Stimulated activated memory B cell treated with anti-CD40 and anti-IgM and Interleukin-4, amounts not matched to agents 10 μg/mL and 1 μg/mL and 100 μg/mL, for 72 hours (primary cell): Measurements from ENCODE around the gene USP38.
"Not testable (repeated sequence)": the region's sequence is repeated elsewhere in the genome, so short reads cannot be mapped to it uniquely, and the experiment has no call there.

Experiments
- ATAC-seq: fragments of 150-1000 bp; cut with Tn5 transposase; 2 replicates; pipeline ENCODE4 v1.10.0; 2021
- H3K27ac Mint-ChIP-seq: one replicate; pipeline ENCODE4 v1.8.0; 2022; ENCODE audit warnings: mild to moderate bottlenecking, mixed read lengths
- H3K27me3 Mint-ChIP-seq: one replicate; pipeline ENCODE4 v1.8.0; 2022; ENCODE audit warnings: mixed read lengths
- H3K36me3 Mint-ChIP-seq: one replicate; pipeline ENCODE4 v1.8.0; 2022; ENCODE audit warnings: mixed read lengths
- H3K4me1 Mint-ChIP-seq: one replicate; pipeline ENCODE4 v1.8.0; 2022; ENCODE audit warnings: mixed read lengths
- H3K4me3 Mint-ChIP-seq: one replicate; pipeline ENCODE4 v1.8.0; 2022; ENCODE audit warnings: mild to moderate bottlenecking, moderate library complexity, mixed read lengths
- H3K9me3 Mint-ChIP-seq: one replicate; pipeline ENCODE4 v1.8.0; 2022; ENCODE audit warnings: mixed read lengths

Gene USP38

DNA sequence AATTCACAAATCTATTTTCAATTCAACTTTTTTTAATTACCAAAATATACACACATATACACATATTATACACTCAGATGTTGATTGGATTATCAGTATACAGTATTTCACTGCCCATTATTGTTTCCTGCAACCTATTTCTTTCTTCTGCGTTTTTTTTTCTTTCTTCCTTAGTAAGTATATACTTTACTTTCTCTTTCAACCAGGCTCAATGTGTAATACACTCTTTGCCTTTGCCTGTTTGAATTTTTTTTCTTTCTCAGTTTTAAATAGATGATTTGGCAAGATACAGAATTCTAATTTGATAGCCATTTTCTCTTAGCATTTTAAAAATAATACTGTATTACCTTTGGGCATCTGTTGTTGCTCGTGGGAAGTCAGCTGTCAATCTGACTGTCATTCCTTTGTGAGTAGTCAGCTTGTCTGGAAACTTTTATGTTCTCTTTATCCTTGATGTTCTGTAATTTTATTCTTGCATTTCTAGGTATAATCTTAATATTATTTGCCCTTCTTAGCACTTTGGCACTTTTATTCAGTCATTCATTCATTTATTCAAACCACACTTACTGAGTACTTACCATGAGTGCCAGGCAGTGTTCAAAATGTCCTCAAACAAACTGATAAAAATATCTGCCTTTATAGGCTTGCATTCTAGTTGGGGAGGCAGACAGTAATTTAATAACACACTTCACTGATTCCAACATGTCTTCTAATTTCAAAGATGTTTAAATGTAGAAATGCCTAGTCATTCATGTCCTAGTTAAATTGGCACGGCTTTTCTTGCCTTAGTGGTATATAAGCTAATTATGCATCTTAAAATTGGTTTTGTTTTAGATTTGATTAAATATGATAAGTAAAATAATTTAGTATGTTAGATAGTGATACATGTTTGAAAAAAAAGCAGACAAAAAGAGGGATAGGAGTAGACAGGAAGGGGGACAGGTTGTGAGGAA lies 3.7 kb downstream of the USP38 start:
- H3K4me3 Mint-ChIP-seq: peak overlapping the region; percentile 100
- H3K9me3 Mint-ChIP-seq: no peaks in the 10 kb centered on the region
- no peaks in the 10 kb centered on the region for H3K27me3 Mint-ChIP-seq
- H3K4me1 Mint-ChIP-seq: peaks cover 63% of the 10 kb centered on the region
- H3K36me3 Mint-ChIP-seq: peaks cover 49% of the 10 kb centered on the region
- no peak for ATAC-seq
- H3K27ac Mint-ChIP-seq: peak overlapping the region; percentile 88

DNA sequence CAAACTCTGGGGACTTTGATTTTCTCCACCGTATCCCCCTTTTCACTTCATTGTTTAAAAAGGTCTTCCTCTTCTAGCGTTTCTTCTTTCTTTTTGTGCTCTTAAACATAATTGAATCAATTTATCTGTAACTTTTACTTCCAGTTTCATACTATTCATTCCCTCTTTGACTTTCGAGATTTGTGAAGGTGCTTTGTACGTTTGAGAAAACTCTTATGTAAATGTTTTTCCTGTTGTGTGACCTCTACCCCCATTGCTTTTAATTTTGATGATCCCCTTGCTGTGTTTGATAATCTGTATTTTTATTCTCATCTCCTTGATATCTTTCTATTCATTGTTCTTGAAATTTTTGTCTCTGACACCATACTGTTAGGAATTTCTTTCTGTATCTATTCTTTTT lies 4.8 kb downstream of the USP38 start:
- Mint-ChIP-seq H3K36me3 (peaks cover 51% of the 10 kb centered on the region), H3K27ac (peak overlapping the region; percentile 88), H3K4me3 (peak overlapping the region; percentile 66), H3K9me3 (no peaks in the 10 kb centered on the region), H3K27me3 (no peaks in the 10 kb centered on the region), H3K4me1 (peaks cover 60% of the 10 kb centered on the region)
- no peak for ATAC-seq

DNA sequence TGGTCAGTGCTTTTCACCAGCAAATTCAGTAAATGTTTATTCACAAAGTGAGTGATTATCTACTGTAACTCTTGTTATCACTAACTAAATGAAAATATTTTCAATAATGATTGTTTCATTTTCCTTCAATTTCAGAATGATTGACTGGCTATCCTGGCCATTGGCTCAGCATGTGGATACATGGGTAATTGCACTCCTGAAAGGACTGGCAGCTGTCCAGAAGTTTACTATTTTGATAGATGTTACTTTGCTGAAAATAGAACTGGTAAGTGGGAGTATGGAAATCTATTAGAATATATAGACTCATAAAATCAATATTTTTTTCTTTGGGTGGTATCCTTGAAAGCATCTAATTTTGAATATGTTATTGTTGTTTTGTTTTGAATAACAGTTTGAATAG lies 10.9 kb downstream of the USP38 start:
- Mint-ChIP-seq H3K27me3 (no peaks in the 10 kb centered on the region), H3K9me3 (no peaks in the 10 kb centered on the region), H3K36me3 (peaks cover 63% of the 10 kb centered on the region), H3K4me1 (peaks cover 38% of the 10 kb centered on the region), H3K4me3 (no peak overlapping the region), H3K27ac (no peak overlapping the region)
- ATAC-seq: no peak

DNA sequence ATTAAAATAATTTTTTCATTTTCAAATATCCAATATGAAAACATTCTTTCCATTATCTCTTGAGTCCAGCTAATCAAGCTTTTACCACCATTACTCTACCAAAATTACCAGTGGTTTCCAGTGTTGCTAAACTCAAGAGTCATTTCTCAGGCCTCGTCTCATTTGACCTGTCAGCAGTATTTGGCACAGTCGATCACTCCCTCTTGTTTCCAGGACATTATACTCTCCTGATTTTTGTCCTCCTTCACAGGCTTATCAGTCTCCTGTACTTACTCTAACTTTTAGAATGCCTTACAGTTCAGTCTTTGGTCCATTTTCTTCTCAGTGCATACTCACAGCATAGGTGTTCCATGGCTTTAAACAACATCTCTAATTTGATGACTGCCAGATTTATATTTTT lies 11.6 kb downstream of the USP38 start:
- no peaks in the 10 kb centered on the region for H3K9me3 Mint-ChIP-seq
- peaks cover 36% of the 10 kb centered on the region for H3K4me1 Mint-ChIP-seq
- peaks cover 61% of the 10 kb centered on the region for H3K36me3 Mint-ChIP-seq
- H3K27ac Mint-ChIP-seq: no peak overlapping the region
- no peak for ATAC-seq
- no peaks in the 10 kb centered on the region for H3K27me3 Mint-ChIP-seq
- H3K4me3 Mint-ChIP-seq: no peak overlapping the region

DNA sequence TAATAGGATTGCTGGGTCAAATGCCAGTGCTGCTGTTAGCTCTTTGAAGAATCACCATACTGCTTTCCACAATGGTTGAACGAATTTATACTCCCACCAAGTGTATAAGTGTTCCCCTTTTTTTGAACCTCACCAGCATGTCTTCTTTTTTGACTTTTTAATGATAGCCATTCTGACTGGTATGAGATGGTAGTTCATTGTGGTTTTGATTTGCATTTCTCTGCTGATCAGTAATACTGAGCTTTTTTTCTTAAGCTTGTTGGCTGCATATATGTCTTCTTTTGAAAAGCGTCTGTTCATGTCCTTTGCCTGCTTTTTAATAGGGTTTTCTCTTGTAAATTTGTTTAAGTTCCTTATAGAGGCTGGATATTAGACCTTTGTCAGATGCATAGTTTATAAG lies 14.8 kb downstream of the USP38 start:
- Mint-ChIP-seq H3K4me3 (no peak overlapping the region), H3K9me3 (no peaks in the 10 kb centered on the region), H3K36me3 (peaks cover 58% of the 10 kb centered on the region), H3K27me3 (no peaks in the 10 kb centered on the region), H3K27ac (no peak overlapping the region), H3K4me1 (peaks cover 30% of the 10 kb centered on the region)
- no peak for ATAC-seq

DNA sequence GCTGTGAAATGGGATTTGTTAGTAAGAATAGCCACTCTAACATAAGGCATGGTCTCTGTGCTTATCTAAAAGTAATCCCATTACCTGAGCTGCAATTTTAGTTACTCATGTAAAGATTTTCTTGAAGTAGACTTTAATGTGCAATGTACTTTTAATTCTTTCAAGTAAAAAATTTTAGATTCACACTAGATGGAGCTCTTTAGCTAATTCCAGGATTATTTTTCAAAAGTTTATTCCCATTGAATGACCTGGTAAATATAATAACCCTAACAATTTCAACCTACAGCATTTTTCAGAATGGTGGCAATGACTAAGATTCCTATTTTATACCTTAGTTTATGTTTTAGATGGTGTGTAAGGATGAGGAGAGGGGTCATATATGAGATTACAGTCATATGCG lies 18.1 kb downstream of the USP38 start:
- peaks cover 65% of the 10 kb centered on the region for H3K36me3 Mint-ChIP-seq

DNA sequence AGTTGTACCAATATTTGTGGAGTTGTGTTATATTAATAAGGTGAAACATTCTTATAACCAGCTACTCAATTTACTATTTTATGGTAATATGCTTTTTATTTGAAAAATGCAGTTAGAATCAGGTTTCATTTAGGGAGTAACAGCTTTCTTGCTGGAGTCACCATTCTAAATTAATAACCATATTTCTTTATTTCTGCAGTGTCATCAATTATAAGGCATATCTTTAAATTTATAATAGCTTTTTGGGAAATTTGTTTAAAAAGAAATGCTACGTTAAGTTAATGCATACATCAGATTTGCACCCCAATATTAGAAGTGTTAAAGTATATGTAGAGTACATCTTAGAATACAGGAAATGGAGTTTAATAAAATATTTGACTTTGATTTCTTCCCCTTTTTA lies 18.9 kb downstream of the USP38 start:
- H3K27ac Mint-ChIP-seq: no peak overlapping the region
- no peaks in the 10 kb centered on the region for H3K9me3 Mint-ChIP-seq
- peaks cover 19% of the 10 kb centered on the region for H3K4me1 Mint-ChIP-seq
- peaks cover 62% of the 10 kb centered on the region for H3K36me3 Mint-ChIP-seq
- ATAC-seq: no peak
- H3K27me3 Mint-ChIP-seq: no peaks in the 10 kb centered on the region
- H3K4me3 Mint-ChIP-seq: no peak overlapping the region

More for the DNA sequence above, 18.1 kb downstream of the USP38 start:
- no peak overlapping the region for H3K4me3 Mint-ChIP-seq
- H3K4me1 Mint-ChIP-seq: peaks cover 19% of the 10 kb centered on the region
- no peaks in the 10 kb centered on the region for H3K27me3 Mint-ChIP-seq
- no peaks in the 10 kb centered on the region for H3K9me3 Mint-ChIP-seq
- no peak overlapping the region for H3K27ac Mint-ChIP-seq
- no peak for ATAC-seq

DNA sequence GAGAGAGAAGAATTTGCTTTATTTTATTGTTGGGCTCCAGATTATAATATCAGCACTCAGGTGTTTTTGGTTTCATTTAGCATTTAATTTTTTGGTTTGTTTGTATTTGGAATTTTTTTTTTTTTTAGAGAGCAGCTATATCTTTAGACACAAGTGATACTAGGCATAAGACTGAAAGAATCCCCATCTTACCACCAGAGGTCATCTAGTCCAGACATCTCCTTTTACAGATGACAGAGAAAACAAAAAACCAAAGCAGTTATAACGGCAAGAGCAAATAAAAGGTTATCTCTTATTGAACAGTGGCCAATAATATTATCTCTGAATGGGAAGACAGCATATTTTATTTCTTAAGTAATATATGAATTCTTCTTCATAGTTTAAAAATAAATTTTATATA lies 22.8 kb downstream of the USP38 start:
- Mint-ChIP-seq H3K4me3 (no peak overlapping the region), H3K4me1 (no peaks in the 10 kb centered on the region), H3K27ac (no peak overlapping the region), H3K9me3 (no peaks in the 10 kb centered on the region), H3K27me3 (no peaks in the 10 kb centered on the region), H3K36me3 (peaks cover 37% of the 10 kb centered on the region)
- no peak for ATAC-seq

DNA sequence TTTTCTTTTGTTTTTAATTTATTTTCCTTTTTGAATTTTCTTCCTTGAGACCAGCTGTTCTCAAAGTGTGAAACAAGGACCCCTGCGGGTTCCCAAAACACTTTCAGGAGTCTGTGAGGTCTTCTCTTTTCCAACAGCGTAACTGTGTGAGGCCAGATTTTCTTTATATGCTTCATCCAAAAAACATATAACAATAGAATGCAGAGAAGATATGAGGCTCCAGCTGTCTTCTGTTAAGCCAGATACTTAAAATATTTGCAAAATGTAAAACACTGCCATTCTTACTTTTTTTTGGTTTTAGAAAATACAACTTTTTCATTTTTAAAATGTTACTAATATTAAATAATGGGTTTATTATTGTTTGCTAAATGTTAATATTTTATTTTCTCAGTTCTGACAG lies 27.8 kb downstream of the USP38 start:
- no peaks in the 10 kb centered on the region for H3K27me3 Mint-ChIP-seq
- H3K9me3 Mint-ChIP-seq: no peaks in the 10 kb centered on the region
- no peak for ATAC-seq
- no peak overlapping the region for H3K27ac Mint-ChIP-seq
- H3K4me1 Mint-ChIP-seq: no peaks in the 10 kb centered on the region
- H3K36me3 Mint-ChIP-seq: peaks cover 25% of the 10 kb centered on the region
- no peak overlapping the region for H3K4me3 Mint-ChIP-seq

DNA sequence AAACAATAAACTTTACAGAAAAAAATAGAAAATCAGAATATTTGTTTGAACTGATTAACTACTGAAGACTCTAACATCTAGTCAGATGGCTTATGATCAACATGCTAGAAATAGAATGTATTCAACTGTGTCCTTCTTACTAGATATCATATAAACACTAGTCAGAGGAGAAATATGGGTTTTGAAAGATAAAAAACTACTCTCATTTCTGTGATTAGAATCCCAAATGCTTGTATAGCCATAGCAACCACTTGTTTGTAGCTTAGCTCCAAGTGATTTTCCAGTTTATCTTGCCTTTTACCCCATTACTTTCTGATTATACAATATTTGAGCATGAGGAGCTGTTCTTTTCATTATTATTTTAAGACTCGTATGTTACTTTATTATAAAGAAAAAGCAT lies 31.2 kb downstream of the USP38 start:
- no peak for ATAC-seq

DNA sequence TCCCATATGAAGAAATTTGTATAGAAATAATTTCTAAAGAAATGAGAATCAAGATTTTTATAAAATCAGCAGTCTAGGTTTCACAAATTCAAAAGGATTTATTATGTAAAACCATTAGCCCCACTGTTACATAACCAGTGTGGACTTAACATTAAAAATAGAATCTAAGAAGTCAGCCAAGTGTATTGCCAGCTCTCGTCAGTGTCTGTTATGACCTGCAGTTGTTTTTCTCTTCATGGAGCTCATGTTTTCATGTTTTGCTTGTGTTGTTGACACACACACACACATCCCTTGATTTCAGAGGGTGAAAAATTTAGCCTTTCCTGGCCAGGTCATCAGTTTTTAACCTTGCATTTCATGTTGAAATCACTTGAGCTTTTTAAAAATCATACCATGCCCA lies 39.5 kb downstream of the USP38 start:
- Mint-ChIP-seq H3K36me3 (peaks cover 25% of the 10 kb centered on the region), H3K27ac (no peak overlapping the region), H3K9me3 (no peaks in the 10 kb centered on the region), H3K4me1 (no peaks in the 10 kb centered on the region), H3K4me3 (no peak overlapping the region), H3K27me3 (no peaks in the 10 kb centered on the region)
- ATAC-seq: no peak

More for the DNA sequence above, 31.2 kb downstream of the USP38 start:
- H3K36me3 Mint-ChIP-seq: peaks cover 23% of the 10 kb centered on the region
- H3K9me3 Mint-ChIP-seq: no peaks in the 10 kb centered on the region
- no peaks in the 10 kb centered on the region for H3K27me3 Mint-ChIP-seq
- H3K4me3 Mint-ChIP-seq: no peak overlapping the region
- H3K4me1 Mint-ChIP-seq: no peaks in the 10 kb centered on the region
- H3K27ac Mint-ChIP-seq: no peak overlapping the region

DNA sequence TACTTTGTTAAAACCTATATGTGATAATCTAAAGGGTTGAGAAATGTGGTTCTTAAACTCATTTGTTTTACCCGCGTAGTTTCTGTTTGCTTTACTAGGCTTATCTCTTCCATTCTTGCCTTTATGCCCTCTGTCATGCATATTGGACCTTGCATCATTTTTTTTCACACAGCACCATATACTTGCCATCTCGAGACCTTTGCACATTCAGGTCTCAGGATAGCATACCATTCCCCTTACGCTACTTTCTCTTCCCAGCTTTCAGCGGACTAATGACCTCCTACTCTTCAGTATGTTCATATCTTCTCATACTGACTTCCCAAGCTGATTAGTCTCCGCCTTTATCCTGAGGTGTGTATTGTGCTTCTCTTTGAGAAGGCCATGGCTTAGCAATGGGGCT lies 40.5 kb downstream of the USP38 start:
- H3K27ac Mint-ChIP-seq: no peak overlapping the region
- ATAC-seq: no peak
- no peaks in the 10 kb centered on the region for H3K9me3 Mint-ChIP-seq
- no peaks in the 10 kb centered on the region for H3K27me3 Mint-ChIP-seq
- H3K4me3 Mint-ChIP-seq: no peak overlapping the region
- H3K4me1 Mint-ChIP-seq: no peaks in the 10 kb centered on the region
- H3K36me3 Mint-ChIP-seq: peaks cover 20% of the 10 kb centered on the region

DNA sequence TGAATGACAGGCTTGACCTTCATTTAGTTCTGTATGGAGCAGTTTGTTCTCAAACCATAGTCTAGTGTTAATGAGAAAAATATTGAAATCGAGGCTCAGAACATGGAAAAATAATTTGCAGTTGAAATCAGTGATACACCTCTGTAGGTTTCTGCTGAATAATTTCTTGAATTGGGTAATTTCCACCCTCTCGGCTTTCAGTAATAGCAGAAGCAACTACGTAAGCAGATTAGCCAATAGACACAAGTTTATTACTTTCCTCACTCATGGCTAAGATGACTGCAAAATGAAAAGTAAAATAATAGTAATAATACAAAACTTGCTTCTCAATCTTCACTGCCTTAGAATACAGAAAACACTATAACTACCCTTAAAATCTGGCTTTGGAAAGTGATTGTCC lies 46.0 kb downstream of the USP38 start:
- H3K4me1 Mint-ChIP-seq: no peaks in the 10 kb centered on the region
- H3K36me3 Mint-ChIP-seq: peaks cover 2% of the 10 kb centered on the region
- no peak for ATAC-seq
- H3K27ac Mint-ChIP-seq: no peak overlapping the region
- H3K9me3 Mint-ChIP-seq: no peaks in the 10 kb centered on the region
- no peaks in the 10 kb centered on the region for H3K27me3 Mint-ChIP-seq
- H3K4me3 Mint-ChIP-seq: no peak overlapping the region

DNA sequence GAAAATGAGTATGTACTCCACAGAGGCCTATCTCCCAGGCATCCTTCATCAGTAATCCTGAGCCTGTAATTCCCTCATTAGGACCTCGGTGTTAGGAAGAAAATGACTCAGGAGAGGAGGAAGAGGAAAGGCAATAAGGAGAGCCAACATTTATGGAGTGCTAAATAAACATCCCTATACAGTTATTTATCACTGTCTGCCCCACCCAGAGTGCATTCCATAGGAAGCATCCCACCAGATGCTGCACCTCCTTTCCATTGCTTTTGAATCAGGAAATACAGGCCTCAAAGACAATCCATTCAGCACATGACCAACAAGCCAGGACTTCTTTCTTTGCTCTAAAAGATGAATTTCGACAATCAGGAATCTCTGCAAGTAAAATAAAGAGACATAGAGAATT lies 47.6 kb downstream of the USP38 start:
- no peaks in the 10 kb centered on the region for H3K4me1 Mint-ChIP-seq
- H3K27me3 Mint-ChIP-seq: no peaks in the 10 kb centered on the region
- no peak overlapping the region for H3K27ac Mint-ChIP-seq
- no peaks in the 10 kb centered on the region for H3K36me3 Mint-ChIP-seq
- no peaks in the 10 kb centered on the region for H3K9me3 Mint-ChIP-seq
- no peak for ATAC-seq
- no peak overlapping the region for H3K4me3 Mint-ChIP-seq

DNA sequence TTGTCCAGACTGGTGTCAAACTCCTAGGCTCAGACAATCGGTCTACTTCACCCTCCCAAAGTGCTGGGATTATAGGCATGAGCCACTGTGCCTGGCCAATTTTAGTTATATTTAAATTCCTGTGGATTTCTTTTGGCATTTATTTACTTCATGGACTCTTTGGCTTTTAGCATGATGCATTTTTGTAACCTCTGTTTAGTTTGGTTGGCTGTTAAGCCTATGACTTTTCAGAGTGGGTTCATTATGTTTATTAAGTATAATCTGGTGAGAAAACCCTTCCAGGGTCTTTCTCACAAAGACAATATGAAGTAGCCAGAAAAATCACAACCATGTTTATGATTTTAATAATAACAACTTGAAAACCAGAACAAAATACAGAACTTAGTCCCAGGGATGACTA lies 49.4 kb downstream of the USP38 start:
- no peaks in the 10 kb centered on the region for H3K36me3 Mint-ChIP-seq
- no peak overlapping the region for H3K4me3 Mint-ChIP-seq
- no peaks in the 10 kb centered on the region for H3K4me1 Mint-ChIP-seq
- H3K27ac Mint-ChIP-seq: no peak overlapping the region
- H3K9me3 Mint-ChIP-seq: no peaks in the 10 kb centered on the region
- no peaks in the 10 kb centered on the region for H3K27me3 Mint-ChIP-seq
- no peak for ATAC-seq

DNA sequence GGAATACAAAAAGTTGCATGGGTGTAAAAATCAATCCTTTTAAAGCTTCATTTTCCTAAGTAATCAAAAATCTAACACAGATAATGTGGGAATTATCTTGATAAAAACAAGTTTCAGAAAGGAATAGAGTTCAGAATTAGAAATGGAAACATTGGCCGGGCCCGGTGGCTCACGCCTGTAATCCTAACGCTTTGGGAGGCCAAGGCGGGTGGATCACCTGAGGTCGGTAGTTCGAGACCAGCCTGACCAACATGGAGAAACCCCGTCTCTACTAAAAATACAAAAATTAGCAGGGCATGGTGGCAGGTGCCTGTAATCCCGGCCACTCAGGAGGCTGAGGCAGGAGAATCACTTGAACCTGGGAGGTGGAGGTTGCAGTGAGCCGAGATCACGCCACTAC lies 52.5 kb downstream of the USP38 start:
- not testable (repeated sequence) for H3K4me3 Mint-ChIP-seq, H3K36me3 Mint-ChIP-seq, H3K27me3 Mint-ChIP-seq, H3K4me1 Mint-ChIP-seq, ATAC-seq, H3K27ac Mint-ChIP-seq
- peaks cover 10% of the 10 kb centered on the region for H3K9me3 Mint-ChIP-seq
